Dermis blood vessel endothelial cell (primary cell): ENCODE results near the gene SPTB. TPM values are rescaled to one million over a fixed set of nuclear protein-coding genes. Genes with fewer than 3 reads are reported as not detected.

ENCODE experiments used
- DNase-seq: peaks from one replicate; pipeline ENCODE4 v3.0.0; 2010
- total RNA-seq: library from RNA; depleted of rRNA; stranded (reverse); fragments of >200 nt; gene quantifications from 2 replicates; pipeline ENCODE4 v1.2.3, GENCODE V29; 2014

Gene SPTB
- total RNA-seq, 1 donor from 2014 or later = under 0.01 TPM

DNA sequence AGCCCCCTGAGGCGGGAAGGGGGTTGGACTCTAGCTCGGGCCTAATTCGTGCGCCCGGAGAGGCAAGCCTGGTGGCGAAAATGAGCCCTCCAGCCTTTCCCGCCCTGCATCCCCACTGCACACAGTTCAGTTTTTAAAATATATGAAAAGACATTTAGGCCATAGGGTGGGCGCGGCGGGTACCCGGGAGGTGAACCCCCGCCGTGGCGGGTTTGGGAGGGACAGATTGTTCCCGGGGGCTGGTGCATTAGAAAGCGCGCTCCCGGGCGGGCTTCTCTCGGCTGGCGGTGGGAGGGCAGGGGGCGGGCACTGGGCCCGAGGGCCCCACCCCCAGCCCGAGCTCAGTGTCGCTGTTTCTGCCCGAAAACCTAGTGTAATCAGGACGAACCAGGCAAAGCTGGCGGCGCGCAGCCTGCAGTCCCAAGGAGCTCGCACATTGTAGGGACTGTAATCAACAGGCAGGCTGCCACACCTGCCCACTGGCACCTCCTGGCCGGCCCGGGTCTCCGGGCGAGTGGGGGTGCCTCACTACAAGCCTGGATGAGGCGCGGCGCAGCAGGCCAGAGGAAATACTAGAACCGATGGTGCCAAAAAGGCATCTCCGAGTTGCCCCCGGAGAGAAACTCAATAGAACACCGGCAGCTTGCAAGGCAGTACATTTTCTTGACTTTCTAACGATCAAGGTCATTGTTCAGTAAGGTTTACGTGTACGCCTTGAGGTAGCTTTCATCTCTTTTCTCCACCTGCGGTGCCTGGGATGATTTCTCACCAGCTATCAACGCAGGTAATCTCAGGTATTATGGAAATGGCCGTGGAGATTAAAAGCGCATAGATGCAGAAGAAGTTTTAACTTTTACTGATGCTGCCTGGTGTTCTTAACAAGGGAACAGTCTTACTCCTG lies 764 bp upstream of the SPTB start:
- DNase-seq = peak; percentile 15

GRCh38 chr14:64878837-64879634 lies 671 bp downstream of the SPTB start:
- no peak for DNase-seq

DNA sequence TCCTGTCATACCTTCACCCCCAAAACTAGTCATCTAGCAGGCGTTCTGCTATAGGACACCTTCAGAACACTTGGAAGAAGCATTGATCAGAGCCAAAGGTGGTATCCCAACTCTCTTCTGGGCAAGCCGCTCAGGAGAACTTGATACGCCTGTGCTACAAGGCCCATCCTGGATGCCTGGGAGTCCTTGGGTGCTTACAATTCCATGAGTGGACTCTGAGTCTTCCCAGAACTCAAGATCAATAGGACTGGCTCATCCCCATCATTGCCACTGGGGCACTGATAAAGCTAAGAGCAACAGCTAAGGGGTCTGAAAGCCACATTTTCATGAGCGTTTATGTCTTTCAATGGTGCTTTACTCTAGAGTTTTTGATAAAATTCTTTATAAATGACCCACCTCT lies 1.9 kb downstream of the SPTB start:
- no peak for DNase-seq

DNA sequence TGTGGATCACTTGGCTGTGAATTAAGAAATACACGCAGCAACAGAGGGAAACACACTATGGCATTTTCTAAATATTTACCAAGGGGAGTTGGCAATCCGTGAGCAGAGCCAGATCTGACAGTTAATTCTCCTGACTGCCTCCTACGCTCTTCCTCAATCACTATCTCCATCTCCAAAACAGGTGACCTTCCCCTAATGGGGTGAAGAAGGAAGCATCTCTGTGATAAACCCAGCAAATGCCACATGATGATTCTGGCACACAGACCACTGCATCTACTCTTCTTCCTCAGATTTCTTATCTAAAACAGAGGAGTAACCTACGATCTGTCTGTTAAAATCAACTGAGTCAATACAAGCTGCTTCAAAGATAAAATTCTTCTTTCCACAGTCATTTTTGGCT lies 4.4 kb downstream of the SPTB start:
- no peak for DNase-seq

- DNase-seq = no peak
Measured at GRCh38 chr14:64873506-64874219, 6.0 kb downstream of the SPTB start.

- no peak for DNase-seq
Measured at GRCh38 chr14:64871344-64871743, 8.4 kb downstream of the SPTB start.

DNA sequence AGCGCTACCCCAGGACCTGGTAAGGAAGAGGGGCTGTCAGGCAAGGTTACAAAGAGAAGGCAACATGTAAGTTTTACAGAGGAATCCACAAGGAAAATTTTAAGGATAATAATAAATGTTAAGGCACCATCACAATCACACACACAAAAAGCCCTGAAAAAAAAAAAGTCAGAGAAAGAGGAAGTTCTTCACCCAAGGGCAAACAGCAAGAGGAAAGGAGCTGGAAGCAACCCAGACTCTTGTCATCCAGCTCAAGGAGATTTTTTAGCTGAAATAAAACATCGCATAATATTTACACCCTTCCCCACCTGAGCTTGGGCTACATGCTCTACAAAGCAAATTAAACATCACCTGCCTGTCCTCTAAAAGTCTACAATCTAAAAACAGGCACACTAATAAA lies 9.5 kb downstream of the SPTB start:
- DNase-seq = no peak

- no peak for DNase-seq
Measured at GRCh38 chr14:64868841-64869240, 10.9 kb downstream of the SPTB start.

GRCh38 chr14:64868379-64868778 lies 11.3 kb downstream of the SPTB start:
- DNase-seq = no peak

- no peak for DNase-seq
Measured at GRCh38 chr14:64867182-64867581, 12.5 kb downstream of the SPTB start.

DNA sequence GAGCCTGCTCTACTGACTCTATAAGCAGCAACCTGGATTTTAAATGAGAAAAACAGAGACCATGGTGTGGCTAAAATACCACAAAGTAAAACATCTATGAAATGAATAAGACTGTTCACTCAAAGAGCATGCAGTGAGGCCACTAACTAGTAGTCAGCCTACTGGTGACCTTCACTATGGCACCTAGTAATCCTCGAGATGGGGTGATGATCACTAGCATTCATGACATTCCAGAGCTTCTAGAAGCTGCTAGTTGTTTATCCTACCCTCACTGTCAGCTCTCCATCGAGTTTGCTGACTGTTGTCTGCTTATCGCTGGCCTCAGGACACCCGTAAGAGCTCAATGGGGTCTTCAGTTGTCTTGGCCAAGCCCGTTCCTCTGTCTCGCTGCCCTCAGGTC lies 13.7 kb downstream of the SPTB start:
- DNase-seq = no peak

DNA sequence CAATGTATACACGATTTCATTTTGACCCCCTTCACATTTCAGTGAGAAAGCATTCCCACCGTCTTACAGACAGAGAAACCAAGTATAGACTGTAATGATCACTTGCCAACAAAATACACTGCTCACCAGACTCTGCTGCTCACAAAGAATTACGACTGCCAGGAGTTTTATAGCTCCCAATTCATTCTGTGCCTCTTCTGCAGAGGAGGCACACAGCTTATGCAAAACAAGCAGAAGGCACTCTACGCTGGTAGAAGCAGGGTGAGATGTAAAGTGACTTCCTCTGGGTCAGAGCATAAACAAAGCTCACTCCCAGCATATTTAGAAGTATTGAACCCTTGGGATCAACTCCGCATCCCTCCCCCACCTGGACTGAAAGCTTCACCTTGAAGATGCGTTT lies 14.6 kb downstream of the SPTB start:
- DNase-seq = no peak

- DNase-seq = no peak
Measured at GRCh38 chr14:64864258-64864657, 15.4 kb downstream of the SPTB start.

- no peak for DNase-seq
Measured at GRCh38 chr14:64861916-64862315, 17.8 kb downstream of the SPTB start.

- no peak for DNase-seq
Measured at GRCh38 chr14:64860039-64860438, 19.7 kb downstream of the SPTB start.

DNA sequence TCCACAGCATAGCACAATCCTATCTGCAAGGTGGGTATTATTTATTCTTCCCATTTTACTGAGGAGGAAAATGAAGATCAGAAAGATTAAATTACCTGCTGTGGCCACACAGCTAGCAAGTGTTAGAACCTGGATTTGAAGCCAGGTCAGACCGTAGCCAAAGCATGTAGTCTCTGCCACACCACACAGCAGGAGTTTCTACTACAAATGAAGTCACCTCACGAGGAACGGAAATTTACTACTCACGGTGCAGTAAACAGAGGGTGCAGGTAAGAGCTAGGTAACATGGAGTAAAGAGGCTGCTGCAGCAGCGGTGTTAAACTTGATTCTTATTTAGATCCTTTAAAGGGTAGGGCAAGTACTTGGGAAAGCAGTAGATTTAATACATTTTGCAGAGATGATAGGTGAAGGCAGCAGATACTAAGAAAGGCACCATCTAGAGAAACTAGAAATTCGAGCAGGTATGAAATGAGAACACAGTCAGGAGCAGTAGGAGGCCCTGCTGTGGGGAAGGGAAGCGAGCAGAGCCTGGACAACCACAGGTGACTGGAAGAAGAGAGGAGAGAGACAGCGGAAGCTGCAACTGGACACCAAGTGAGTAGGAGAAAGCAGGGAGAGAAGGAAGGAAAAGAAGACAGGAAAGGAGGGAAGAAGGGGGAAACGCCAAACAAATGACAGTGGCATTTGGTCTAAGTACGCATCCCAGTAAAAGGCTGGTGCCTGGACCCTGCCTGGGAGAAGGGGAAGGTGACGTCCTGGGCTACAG lies 21.5 kb downstream of the SPTB start:
- no peak for DNase-seq

- no peak for DNase-seq
Measured at GRCh38 chr14:64856529-64857445, 22.9 kb downstream of the SPTB start.

DNA sequence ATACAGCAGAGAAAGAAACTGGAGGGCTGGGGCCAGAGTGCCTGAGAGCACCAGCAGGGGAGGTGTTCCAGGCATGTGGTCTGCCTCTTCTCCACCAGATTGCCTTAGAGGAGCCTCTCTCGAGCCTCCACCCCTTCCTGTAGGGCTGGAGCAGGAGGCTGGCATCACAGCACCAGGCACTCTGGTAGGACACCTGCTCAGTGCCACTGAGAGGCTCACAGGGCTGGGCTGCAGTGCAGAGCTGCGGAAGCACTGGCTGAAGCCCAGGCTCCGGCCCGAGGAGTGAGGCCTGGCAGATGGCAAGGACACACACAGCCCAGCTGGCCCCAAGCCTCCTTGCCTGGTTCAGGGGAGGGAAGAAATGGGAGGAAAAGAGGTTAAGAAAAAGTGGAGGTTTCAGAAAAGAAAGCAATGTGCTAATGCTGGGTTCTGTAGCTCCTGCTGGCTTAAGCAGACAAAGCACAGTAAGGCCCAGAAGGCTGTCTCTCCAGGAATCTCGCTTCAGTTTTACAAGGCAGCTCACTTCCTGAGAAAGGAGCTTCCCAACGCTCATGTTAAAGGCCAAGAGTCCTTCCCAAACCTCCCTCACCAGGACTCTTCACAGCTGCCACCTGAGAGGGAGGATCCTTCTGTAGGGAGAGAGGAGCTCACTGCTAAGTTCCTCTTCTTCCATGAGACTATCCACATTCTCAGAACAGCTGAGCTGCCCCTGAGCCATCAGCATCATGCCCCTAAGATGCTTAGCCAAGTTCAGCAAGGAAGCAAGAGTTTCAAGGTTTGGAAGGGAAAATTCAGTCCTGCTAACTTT lies 23.8 kb downstream of the SPTB start:
- no peak for DNase-seq

- DNase-seq = no peak
Measured at GRCh38 chr14:64850369-64851137, 29.2 kb downstream of the SPTB start.

DNA sequence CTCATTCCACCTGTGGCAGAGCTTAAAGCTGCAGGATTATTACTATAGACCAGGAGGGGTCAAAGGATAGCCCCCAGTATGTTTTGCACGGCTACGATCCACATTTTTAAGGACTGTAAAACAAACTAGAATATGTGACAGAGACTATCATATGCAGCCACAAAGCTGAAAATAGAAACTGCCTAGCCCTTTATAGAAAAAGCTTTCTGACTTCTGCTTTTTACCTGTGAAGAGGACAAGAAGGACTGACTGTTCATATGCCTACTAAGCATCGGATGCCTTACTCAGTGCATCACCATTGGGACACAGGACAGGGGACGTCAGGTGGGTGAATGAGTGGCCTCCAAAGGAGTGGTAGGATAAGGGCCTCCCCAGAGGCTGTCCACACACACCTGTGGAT lies 29.8 kb downstream of the SPTB start:
- DNase-seq = no peak
